DMS153 (cell line): ENCODE data around the gene THAP5.

Experiments
- DNase-seq: peaks from one replicate; lab custom pipeline; 2025; lab: John Stamatoyannopoulos, UW

Gene THAP5

GRCh38 chr7:108535257-108535656, 34.2 kb downstream of the THAP5 start:
- DNase-seq: no peak

- DNase-seq: no peak
Observed at GRCh38 chr7:108533712-108534111, 35.8 kb downstream of the THAP5 start.

GRCh38 chr7:108529341-108529740, 40.2 kb downstream of the THAP5 start:
- DNase-seq: no peak

- no peak for DNase-seq
Observed at GRCh38 chr7:108528183-108528712, 41.3 kb downstream of the THAP5 start.

GRCh38 chr7:108526768-108527017, 42.8 kb downstream of the THAP5 start:
- DNase-seq: no peak

GRCh38 chr7:108525985-108526767, 43.3 kb downstream of the THAP5 start, which contains the start of gene PNPLA8:
PNPLA8 (minus strand) TSS chr7:108526135; CDS start chr7:108515491, 10,644 bp downstream.
- peak; percentile 99 for DNase-seq

GRCh38 chr7:108525327-108525984, 44.0 kb downstream of the THAP5 start:
- no peak for DNase-seq

- DNase-seq: no peak
Observed at GRCh38 chr7:108522780-108523179, 46.7 kb downstream of the THAP5 start.

GRCh38 chr7:108517951-108518350, 51.6 kb downstream of the THAP5 start:
- no peak for DNase-seq

GRCh38 chr7:108515630-108516029, 53.9 kb downstream of the THAP5 start:
- DNase-seq: no peak

- DNase-seq: no peak
Observed at GRCh38 chr7:108515013-108515412, 54.5 kb downstream of the THAP5 start.
